Measurements from ENCODE around the gene IFITM10.
"Not testable (repeated sequence)": the region's sequence is repeated elsewhere in the genome, so short reads cannot be mapped to it uniquely, and the experiment has no call there.

IFITM10 gene

GRCh38 chr11:1773994-1774550, 23.7 kb upstream of the IFITM10 start:
- no peaks in the 10 kb centered on the region for H3K36me3 ChIP-seq (ENCODE audit: control insufficient read depth, insufficient read depth, low read length)
- H3K9ac ChIP-seq (ENCODE audit: low read length) = no peak overlapping the region
- H3K27me3 ChIP-seq (ENCODE audit: control insufficient read depth, insufficient read depth, low read length) = peaks cover 2% of the 10 kb centered on the region
- no peak overlapping the region for H3K4me3 ChIP-seq (ENCODE audit: low read length)
- no peaks in the 10 kb centered on the region for H3K4me1 ChIP-seq (ENCODE audit: control insufficient read depth, insufficient read depth, low read length)
- H3K27ac ChIP-seq (ENCODE audit: low read depth, low read length) = no peak overlapping the region

- Histone ChIP-seq H3K27me3 (ENCODE audit: control insufficient read depth, insufficient read depth, low read length) (peaks cover 2% of the 10 kb centered on the region), H3K9ac (ENCODE audit: low read length) (no peak overlapping the region), H3K36me3 (ENCODE audit: control insufficient read depth, insufficient read depth, low read length) (no peaks in the 10 kb centered on the region), H3K4me1 (ENCODE audit: control insufficient read depth, insufficient read depth, low read length) (no peaks in the 10 kb centered on the region), H3K27ac (ENCODE audit: low read depth, low read length) (no peak overlapping the region), H3K4me3 (ENCODE audit: low read length) (no peak overlapping the region)
These were observed 23.0 kb upstream of the IFITM10 start for GRCh38 chr11:1773131-1773993.

DNA sequence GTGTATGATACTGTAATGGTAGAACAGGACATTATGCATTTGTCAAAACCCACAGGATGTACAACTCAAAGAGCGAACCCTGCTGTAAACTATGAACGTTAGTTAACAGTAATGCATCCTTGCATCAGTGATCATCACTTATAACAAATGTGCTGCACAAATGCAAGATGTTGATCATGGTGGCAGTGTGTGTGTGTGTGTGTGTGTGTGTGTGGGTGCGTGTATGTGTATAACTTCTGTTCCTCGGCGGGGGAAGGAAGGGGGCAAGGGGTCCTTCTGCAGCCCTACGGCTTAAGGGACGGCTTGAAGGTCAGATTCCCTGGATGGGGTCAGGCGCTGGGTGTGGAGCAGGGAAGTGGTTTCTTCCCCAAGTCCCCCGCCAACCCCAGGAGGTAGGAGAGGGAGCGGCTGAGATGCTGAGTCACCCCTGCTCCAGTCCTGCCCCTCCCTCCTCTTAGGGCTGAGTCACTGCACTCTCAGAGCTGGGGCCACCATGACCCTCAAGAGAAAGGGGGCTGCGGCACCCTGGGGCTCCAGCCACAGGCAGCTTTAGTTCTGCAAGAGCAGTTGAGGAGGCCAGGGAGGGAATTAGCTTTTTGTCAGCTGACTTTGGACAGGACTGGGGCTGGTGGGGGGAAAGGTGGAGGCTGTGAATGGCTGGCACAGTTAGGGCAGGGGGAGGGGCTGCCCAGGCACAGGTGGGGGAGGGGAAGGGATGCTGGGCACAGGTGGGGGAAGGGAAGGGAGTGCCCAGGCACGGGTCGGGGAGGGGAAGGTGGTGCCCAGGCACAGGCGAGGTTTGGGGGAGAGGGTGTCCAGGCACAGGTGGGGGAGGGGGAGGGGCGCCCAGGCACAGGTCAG, 22.1 kb upstream of the IFITM10 start:
- Histone ChIP-seq H3K4me1 (ENCODE audit: control insufficient read depth, insufficient read depth, low read length) (no peaks in the 10 kb centered on the region), H3K36me3 (ENCODE audit: control insufficient read depth, insufficient read depth, low read length) (no peaks in the 10 kb centered on the region), H3K27me3 (ENCODE audit: control insufficient read depth, insufficient read depth, low read length) (no peaks in the 10 kb centered on the region), H3K27ac (ENCODE audit: low read depth, low read length) (no peak overlapping the region), H3K4me3 (ENCODE audit: low read length) (peak overlapping the region; percentile 10), H3K9ac (ENCODE audit: low read length) (no peak overlapping the region)

DNA sequence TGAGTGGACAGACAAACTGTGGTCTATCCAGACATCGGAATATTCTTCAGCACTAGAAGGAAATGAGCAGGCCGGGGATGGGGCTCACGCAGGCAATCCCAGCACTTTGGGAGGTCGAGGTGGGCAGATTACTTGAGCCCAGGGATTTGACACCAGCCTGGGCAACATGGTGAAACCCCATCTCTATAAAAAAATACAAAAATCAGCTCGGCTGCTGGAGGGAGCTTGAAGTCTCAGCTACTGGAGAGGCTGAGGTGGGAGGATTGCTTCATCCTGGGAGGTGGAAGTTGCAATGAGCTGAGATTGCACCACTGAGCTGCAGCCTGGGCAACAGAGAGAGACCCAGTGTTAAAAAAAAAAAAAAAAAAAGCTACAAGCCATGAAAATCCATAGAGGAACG, 21.3 kb upstream of the IFITM10 start:
- H3K9ac ChIP-seq (ENCODE audit: low read length) = no peak overlapping the region
- H3K4me3 ChIP-seq (ENCODE audit: low read length) = no peak overlapping the region
- no peaks in the 10 kb centered on the region for H3K36me3 ChIP-seq (ENCODE audit: control insufficient read depth, insufficient read depth, low read length)
- no peaks in the 10 kb centered on the region for H3K27me3 ChIP-seq (ENCODE audit: control insufficient read depth, insufficient read depth, low read length)
- no peaks in the 10 kb centered on the region for H3K4me1 ChIP-seq (ENCODE audit: control insufficient read depth, insufficient read depth, low read length)
- H3K27ac ChIP-seq (ENCODE audit: low read depth, low read length) = no peak overlapping the region

GRCh38 chr11:1771273-1771672, 20.9 kb upstream of the IFITM10 start:
- H3K36me3 ChIP-seq (ENCODE audit: control insufficient read depth, insufficient read depth, low read length) = no peaks in the 10 kb centered on the region
- H3K4me1 ChIP-seq (ENCODE audit: control insufficient read depth, insufficient read depth, low read length) = no peaks in the 10 kb centered on the region
- no peak overlapping the region for H3K27ac ChIP-seq (ENCODE audit: low read depth, low read length)
- H3K4me3 ChIP-seq (ENCODE audit: low read length) = no peak overlapping the region
- H3K9ac ChIP-seq (ENCODE audit: low read length) = no peak overlapping the region
- H3K27me3 ChIP-seq (ENCODE audit: control insufficient read depth, insufficient read depth, low read length) = no peaks in the 10 kb centered on the region

GRCh38 chr11:1770528-1770927, 20.1 kb upstream of the IFITM10 start:
- Histone ChIP-seq H3K27ac (ENCODE audit: low read depth, low read length) (no peak overlapping the region), H3K9ac (ENCODE audit: low read length) (no peak overlapping the region), H3K4me1 (ENCODE audit: control insufficient read depth, insufficient read depth, low read length) (no peaks in the 10 kb centered on the region), H3K36me3 (ENCODE audit: control insufficient read depth, insufficient read depth, low read length) (no peaks in the 10 kb centered on the region), H3K4me3 (ENCODE audit: low read length) (no peak overlapping the region), H3K27me3 (ENCODE audit: control insufficient read depth, insufficient read depth, low read length) (no peaks in the 10 kb centered on the region)

DNA sequence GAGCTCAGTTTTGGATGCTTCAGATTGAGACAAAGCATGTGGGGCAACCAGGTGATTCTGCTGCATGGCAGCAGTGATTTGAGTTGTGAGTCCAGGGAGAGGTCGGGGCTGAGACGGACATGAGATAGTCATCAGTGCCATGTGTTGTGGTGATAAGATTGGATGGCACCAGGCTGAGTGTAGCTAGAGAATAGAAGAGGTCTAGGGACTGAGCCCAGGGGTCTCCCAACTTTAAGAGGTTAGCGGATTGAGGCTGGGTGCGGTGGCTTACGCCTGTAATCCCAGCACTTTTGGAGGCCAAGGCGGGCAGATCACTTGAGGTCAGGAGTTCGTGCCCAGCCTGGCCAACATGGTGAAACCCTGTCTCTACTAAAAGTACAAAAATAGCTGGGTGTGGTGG, 19.7 kb upstream of the IFITM10 start:
- no peak overlapping the region for H3K27ac ChIP-seq (ENCODE audit: low read depth, low read length)
- H3K9ac ChIP-seq (ENCODE audit: low read length) = no peak overlapping the region
- H3K4me3 ChIP-seq (ENCODE audit: low read length) = no peak overlapping the region
- H3K36me3 ChIP-seq (ENCODE audit: control insufficient read depth, insufficient read depth, low read length) = no peaks in the 10 kb centered on the region
- no peaks in the 10 kb centered on the region for H3K4me1 ChIP-seq (ENCODE audit: control insufficient read depth, insufficient read depth, low read length)
- no peaks in the 10 kb centered on the region for H3K27me3 ChIP-seq (ENCODE audit: control insufficient read depth, insufficient read depth, low read length)

- not testable (repeated sequence) for H3K27me3 ChIP-seq (ENCODE audit: control insufficient read depth, insufficient read depth, low read length); H3K9ac ChIP-seq (ENCODE audit: low read length); H3K4me3 ChIP-seq (ENCODE audit: low read length); H3K27ac ChIP-seq (ENCODE audit: low read depth, low read length); H3K4me1 ChIP-seq (ENCODE audit: control insufficient read depth, insufficient read depth, low read length); H3K36me3 ChIP-seq (ENCODE audit: control insufficient read depth, insufficient read depth, low read length)
These were observed 19.0 kb upstream of the IFITM10 start for GRCh38 chr11:1769304-1769936.

- Histone ChIP-seq H3K4me1 (ENCODE audit: control insufficient read depth, insufficient read depth, low read length) (peaks cover under 1% of the 10 kb centered on the region), H3K27me3 (ENCODE audit: control insufficient read depth, insufficient read depth, low read length) (no peaks in the 10 kb centered on the region), H3K9ac (ENCODE audit: low read length) (no peak overlapping the region), H3K27ac (ENCODE audit: low read depth, low read length) (no peak overlapping the region), H3K36me3 (ENCODE audit: control insufficient read depth, insufficient read depth, low read length) (no peaks in the 10 kb centered on the region), H3K4me3 (ENCODE audit: low read length) (no peak overlapping the region)
These were observed 17.7 kb upstream of the IFITM10 start for GRCh38 chr11:1768141-1768469.

- H3K9ac ChIP-seq (ENCODE audit: low read length) = no peak overlapping the region
- H3K27me3 ChIP-seq (ENCODE audit: control insufficient read depth, insufficient read depth, low read length) = no peaks in the 10 kb centered on the region
- no peak overlapping the region for H3K4me3 ChIP-seq (ENCODE audit: low read length)
- peaks cover 6% of the 10 kb centered on the region for H3K4me1 ChIP-seq (ENCODE audit: control insufficient read depth, insufficient read depth, low read length)
- H3K36me3 ChIP-seq (ENCODE audit: control insufficient read depth, insufficient read depth, low read length) = no peaks in the 10 kb centered on the region
- H3K27ac ChIP-seq (ENCODE audit: low read depth, low read length) = no peak overlapping the region
These were observed 17.2 kb upstream of the IFITM10 start for GRCh38 chr11:1767399-1768140.

DNA sequence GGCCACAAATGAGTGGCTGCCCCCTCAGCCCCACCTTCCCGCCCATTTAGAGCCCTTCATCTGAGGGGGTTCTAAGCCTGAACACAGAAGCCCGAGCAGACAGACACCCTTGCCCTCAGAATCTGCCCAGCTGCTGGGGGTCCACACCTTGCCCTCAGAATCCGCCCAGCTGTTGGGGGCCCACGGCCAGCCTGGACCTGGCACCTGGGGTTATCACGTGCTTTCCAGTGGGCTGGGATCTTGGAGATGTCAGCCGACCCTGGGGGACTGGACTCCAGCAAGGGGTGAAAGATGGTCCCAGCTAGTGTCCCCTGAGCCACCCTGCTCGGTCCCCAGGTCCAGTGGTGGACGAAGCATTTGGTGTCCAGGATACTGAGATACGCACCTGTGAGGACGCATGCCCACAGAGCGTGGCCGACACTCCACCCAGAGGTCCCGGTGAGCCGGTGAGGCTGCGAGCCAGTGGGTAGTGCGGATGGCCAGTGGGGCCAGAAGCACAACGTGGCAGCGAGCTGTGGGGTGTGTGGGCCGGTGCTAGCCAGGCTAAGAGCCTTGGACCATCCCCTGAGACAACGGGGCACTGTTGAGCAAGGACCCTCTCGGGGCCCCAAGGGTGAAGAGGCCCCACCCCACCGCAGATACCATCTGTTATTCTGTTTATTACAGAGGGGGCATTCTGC, 16.5 kb upstream of the IFITM10 start:
- Histone ChIP-seq H3K9ac (ENCODE audit: low read length) (no peak overlapping the region), H3K4me1 (ENCODE audit: control insufficient read depth, insufficient read depth, low read length) (peaks cover 7% of the 10 kb centered on the region), H3K27ac (ENCODE audit: low read depth, low read length) (no peak overlapping the region), H3K27me3 (ENCODE audit: control insufficient read depth, insufficient read depth, low read length) (no peaks in the 10 kb centered on the region), H3K36me3 (ENCODE audit: control insufficient read depth, insufficient read depth, low read length) (no peaks in the 10 kb centered on the region), H3K4me3 (ENCODE audit: low read length) (no peak overlapping the region)

Data from rectal smooth muscle tissue (tissue), 1 donor.